HS-5 (cell line): ENCODE measurements around the gene EI24.

Experiments
- DNase-seq: peaks from one replicate; pipeline ENCODE4 v3.0.0-alpha.2; 2012; ENCODE audit warnings: low read depth

The EI24 gene

DNA sequence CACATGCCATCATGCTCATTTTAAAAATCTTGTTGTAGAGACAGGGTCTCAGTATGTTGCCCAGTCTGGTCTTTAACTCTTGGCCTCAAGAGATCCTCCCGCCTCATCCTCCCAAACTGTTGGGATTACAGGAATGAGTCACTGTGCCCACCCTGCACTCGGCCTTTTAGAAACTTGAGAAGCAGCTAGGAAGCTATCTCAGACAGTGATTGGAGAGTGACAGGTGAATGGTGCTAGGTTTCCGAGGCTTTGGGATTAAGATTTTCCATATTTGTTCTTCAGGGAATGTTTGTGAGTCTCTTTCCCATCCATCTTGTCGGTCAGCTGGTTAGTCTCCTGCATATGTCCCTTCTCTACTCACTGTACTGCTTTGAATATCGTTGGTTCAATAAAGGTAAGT, 10.5 kb downstream of the EI24 start:
- DNase-seq = no peak

- DNase-seq = no peak
Observed at GRCh38 chr11:125583496-125583895, 14.2 kb downstream of the EI24 start.

- DNase-seq = no peak
Observed at GRCh38 chr11:125585487-125585886, 16.2 kb downstream of the EI24 start.

GRCh38 chr11:125586623-125587022, 17.3 kb downstream of the EI24 start:
- no peak for DNase-seq

DNA sequence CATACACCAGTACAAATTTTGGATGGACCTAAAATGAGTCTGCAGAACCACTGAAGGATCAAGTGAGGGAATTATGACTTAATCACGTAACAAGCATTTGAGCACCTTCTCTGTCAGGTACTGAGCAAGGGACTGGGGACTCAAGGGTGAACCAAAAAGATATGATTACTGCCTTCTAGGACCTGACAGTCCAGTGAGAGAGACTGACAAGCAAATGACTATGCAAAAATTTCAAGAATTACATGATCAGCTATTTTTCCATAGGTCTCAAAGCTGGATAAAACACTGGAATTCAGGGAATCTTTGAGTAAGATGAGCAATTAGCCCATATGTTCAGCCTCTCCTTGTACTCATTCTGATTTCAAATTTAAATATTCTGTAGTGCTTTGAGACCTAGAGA, 18.2 kb downstream of the EI24 start:
- no peak for DNase-seq

DNA sequence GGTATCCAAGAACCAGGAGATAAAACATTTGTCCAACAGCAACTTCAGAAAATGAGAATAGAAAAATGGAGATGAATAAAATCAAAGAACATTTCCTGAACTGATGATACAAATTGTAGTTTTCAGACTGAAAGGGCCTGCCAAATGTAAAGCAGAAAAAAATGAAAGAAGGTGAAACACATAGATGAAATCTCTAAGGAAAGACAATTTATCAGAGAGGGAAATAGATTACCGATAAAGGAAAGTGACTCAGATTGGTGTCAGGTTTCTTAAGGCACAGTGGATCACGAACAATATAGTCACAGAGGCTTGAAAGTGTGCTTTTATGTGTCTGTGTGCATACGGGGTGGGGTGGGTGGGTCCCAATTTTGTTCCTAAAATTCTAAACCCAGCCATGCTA, 19.2 kb downstream of the EI24 start:
- no peak for DNase-seq

DNA sequence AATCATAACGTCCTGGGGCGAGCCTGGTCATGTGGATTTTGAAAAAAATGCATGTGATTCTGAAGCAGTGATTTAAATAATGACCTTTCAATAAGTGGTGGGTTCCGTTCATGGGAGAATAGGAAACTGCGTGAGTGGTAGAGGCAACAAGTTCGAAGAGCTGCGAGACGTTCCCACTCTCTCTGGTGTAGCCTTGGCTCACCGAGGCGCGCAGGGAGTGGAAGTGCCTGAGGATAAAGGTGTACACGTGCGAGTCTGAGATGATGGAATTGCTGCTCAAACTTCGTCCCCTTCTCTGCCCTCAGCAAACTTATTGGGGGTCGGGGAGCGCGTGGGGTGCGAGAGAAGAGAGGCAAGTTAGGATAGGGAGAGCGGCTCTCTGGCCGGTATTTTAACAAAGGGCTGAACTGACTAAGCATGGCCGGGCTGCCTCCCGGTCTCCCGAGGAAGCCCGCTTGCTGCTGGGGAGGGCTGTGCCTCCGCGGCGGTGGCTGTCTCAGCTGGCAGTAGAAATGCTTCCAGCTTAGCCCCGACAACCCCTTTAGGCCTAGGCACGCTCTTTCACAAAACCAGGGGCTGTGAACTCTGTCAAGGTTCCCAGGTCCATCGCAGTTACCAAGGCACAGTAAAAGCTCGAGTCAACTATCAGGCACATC, 22.5 kb downstream of the EI24 start:
- no peak for DNase-seq

- peak; percentile 98 for DNase-seq
Observed at GRCh38 chr11:125592305-125593113, 23.2 kb downstream of the EI24 start, which contains the start of gene STT3A. Gene STT3A (plus strand): TSS chr11:125592852. CDS start chr11:125595916, 3,064 bp downstream.

DNA sequence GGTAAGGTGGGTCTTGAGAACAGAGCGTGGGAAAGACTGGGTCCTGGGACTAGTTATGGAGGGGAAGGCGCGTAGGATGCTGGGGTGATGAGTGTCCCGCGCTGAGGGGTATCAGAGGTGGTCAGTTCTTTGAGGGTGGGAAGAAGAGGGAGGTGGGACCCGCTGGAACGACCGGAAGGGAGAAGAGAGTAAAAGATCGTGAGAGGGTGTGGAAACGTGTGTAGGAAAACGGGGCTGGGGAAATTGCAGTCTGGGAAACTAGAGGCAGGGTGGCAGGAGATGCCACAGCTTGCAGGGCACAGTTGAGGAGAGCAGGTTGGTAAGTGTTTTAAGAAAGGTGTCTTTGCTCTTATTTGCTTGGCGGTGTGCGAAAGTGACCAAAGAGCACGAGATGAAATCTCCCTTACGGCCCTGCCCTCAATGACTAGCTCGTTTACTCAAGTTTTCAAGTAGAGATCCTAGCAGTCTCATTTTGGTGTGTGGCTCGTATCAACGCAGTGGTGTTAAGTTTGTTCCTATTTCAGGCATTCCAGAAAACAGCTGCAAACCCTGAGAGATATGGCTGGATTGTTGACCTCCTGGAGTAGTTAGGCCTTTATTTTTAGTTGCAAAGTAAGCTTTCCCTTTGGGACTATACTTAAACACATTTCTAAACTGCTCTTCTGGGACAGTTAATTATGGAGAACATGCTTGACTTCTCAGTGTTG, 24.0 kb downstream of the EI24 start:
- DNase-seq = no peak

DNA sequence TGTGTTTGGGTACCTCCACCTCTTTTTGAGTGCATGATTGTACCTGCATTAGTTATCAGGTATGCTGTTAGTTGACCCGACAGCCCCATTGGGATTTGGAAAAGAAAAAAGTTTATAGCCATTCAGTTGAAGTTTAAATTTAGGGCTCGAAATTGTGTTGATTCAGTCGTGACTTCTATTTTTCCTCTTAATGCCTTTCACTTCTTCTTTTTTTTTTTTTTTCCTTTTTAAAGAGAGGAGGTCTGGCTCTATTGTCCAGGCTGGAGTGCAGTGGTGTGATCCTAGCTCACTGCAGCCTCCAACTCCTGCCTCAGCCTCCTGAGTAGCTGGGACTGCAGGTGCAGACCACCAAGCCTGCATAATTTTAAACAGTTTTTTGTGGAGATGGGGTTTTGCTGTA, 25.7 kb downstream of the EI24 start:
- no peak for DNase-seq

DNA sequence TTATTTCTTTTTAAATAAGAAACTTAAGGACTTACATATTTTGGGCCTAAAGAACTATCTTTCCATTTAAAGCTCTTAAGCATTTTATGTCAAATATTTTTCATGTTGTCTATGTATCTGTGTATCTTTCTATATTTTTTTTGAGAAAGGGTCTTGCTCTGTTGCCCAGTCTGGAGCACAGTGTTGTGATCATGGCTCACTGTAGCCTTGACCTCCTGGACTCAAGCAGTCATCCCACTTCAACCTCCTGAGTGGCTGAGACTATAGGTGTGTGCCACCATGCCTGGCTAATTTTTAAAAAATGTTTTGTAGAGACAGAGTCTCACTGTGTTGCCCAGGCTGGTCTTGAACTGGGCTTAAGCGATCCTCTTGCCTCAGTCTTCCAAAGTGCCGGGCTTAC, 31.4 kb downstream of the EI24 start:
- no peak for DNase-seq

DNA sequence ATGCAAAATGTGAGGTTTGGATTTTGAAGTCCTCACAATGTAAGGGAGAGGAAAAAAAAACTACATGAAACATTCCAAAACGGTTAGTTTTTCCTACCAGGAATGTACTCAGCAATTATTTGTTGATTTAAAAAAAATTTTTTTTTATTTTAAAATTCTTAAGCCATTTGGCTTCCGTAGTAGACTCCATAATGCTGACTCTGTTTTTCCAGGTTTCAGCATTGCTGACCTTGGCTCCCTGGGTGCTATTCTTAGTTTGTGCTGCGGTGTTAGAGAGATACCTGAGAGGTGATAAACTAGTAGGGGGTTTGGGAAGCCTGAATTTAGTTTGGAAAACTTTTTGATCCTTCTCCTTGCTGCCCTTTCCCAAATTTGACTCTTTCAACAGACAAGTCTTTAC, 33.9 kb downstream of the EI24 start:
- no peak for DNase-seq

DNA sequence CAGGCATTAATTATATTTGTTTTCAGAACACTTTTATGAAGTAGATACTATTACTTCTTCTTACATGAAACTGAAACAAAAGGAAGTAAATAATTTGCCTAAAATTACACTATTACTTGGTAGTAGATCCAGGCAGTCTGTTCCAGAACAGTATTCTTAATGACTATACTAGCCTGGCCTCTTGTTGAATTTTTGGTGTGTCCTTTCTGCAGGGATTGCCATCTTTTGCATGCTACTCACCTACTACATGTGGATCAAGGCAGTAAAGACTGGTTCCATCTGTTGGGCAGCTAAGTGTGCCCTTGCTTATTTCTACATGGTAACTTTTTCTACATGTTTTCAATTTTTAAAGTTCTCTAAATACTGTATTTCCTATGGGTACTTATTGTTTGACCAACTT, 36.1 kb downstream of the EI24 start:
- no peak for DNase-seq

GRCh38 chr11:125609545-125609944, 40.3 kb downstream of the EI24 start:
- no peak for DNase-seq

- DNase-seq = no peak
Observed at GRCh38 chr11:125618383-125618782, 49.1 kb downstream of the EI24 start.

DNA sequence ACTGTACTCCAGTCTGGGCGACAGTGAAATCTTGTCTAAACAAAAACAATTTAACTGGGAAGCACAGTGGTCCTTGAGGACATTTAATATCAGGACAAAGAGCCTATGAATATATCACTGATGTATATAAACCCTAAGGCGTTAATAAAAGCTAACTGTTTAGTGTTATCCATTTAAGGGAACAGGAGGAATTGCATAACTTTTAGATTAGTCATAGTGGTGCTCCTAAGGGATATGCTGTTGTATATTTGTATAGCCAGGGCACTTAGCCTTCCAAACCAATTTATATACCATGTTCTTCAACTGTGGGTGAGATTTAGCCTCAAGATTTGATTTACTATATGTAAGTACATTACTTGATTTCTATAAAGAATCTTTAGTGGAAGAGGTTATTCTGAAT, 52.7 kb downstream of the EI24 start:
- peak; percentile 31 for DNase-seq

- DNase-seq = no peak
Observed at GRCh38 chr11:125623064-125623463, 53.8 kb downstream of the EI24 start.

DNA sequence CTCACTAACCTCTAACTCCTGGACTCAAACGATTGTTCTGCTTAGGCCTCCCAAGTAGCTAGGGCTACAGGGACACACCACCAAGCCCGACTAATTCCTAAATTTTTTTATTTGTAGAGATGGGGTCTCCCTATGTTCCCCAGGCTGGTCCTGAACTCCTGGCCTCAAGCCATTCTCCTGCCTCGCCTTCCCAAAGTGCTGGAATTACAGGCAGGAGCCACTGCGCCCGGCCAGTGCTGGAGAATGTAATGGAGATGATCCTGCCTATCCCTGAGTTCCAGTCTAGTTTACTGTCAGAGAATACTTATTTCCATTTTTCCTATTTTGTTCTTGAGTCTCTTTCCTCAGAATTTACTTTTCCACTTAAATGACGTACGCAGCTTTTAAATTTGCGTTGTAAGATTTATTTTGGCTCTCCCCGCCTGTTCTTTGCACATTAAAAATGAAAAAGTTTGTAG, 55.5 kb downstream of the EI24 start, which contains the start of gene CHEK1:
CHEK1 (plus strand) TSS at position 408 of the 458 bp plus-strand sequence. CDS start 1,606 bp downstream, outside the sequence.
- DNase-seq = no peak

DNA sequence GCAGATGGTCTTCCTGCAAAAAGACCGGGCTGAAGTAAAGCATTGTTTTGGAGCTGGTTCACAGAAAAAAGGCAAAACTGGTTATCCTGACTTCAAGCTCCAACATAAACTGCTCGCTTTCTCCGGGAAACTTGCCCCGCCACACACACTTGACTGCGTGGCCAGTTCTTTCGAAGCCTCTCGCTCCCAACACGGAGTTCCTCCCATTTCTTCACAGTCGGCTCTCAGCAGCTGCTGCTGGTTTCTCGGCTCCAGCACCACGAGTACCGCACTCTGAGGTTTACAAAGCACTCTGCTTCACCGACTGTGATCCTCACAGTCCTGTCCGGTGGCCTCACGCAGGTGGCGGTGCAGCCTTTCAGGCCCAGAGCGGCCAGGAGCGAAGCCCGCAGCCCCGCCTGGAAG, 56.0 kb downstream of the EI24 start:
- peak; percentile 20 for DNase-seq

DNA sequence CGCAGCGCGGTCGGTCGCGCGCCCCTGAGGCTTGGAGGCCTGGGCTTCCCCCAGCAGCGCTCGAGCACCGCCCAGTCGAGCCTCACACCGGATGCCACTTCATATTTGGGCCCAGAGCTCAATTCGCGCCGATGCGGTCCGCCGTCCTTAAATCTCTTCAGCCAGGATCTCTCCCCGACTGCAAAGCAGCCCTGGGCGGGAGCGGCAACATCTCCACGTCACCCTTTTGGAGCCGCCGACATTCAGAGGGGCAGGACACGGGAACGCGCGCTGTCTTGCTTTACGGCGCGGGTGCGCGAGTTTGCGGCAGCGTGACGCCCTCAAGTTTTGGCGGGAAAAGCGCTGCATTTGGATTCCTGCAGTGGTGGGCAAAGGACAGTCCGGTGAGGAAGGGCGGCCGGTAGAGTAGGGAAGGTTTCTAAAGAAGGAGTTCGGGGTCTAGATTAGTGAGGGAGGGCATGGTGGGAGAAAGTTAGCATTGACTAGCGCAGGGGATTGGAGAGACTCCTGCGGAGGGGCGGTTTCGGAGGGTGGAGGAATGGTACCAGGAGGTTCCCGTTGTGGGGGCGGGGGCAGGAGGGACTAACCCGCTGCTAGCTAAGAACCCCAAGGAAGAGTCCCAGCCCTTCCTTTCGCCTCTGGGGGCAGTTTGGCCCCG, 56.5 kb downstream of the EI24 start:
- peak; percentile 82 for DNase-seq

DNA sequence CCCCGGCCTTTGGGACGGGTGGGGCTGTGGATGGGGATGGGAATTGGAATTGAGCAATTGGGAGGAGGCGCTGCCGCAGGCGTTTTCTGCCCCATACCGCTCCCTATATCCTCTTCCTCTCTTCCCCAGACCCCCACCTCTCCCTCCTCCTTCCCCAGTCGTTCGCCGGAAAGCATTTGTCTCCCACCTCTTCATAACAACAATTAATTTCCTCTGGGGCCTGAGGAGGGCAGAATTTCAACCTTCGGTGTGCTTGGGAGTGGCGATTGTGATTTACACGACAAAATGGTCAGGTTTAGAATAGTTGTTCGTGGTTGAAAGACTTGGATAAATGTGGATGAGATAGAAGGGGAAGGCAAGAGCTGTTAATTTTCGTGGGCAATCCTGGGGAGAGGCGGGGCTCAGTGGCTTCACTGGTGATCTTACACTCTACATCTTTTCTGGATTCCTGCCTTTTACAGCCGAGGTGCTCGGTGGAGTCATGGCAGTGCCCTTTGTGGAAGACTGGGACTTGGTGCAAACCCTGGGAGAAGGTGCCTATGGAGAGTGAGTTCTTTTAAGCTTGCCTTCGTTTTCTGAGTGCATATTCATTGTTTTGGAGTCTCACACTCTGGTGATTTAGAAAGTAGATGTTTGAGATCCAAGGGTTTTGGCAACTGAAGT, 57.1 kb downstream of the EI24 start:
- DNase-seq = peak; percentile 83
